GM12878 (cell line): ENCODE results near the gene PMPCA. TPM values are rescaled to one million over a fixed set of nuclear protein-coding genes. Genes with fewer than 3 reads are reported as not detected.

Source experiments
- ATAC-seq: fragments of 200-7000 bp; cut with Tn5 transposase; 3 replicates; pipeline ENCODE4 v1.9.1; 2020; ENCODE audit warnings: mild to moderate bottlenecking, moderate library complexity
- BruUV-seq: library from RNA; stranded (reverse); fragments of 400-500 nt; replicated peaks from 2 replicates; lab custom pipeline; 2021; lab: Mats Ljungman, UMichigan
- CTCF ChIA-PET: fragments of 300-600 bp; sonication (Branson Sonifier 250); formaldehyde crosslinking; extraction: SDS; loops from one replicate; lab custom pipeline; 2021; ENCODE audit warnings: inconsistent platforms; lab: Yijun Ruan, JAX
- POLR2A ChIA-PET: fragments of 350-600 bp; formaldehyde crosslinking; extraction: SDS; loops from one replicate; lab custom pipeline; 2021; ENCODE audit warnings: inconsistent platforms; lab: Charles Lee
- RAD21 ChIA-PET: fragments of 300-600 bp; sonication (Branson Sonifier 250); formaldehyde crosslinking; loops from one replicate; lab custom pipeline; 2023; ENCODE audit warnings: antibody characterized with exemption; ENCODE audit not compliant: unreplicated experiment; lab: Charles Lee
- SMC1A ChIA-PET: fragments of 300-600 bp; sonication (Branson Sonifier 250); formaldehyde crosslinking; loops from one replicate; lab custom pipeline; 2023; ENCODE audit not compliant: unreplicated experiment, uncharacterized antibody; lab: Charles Lee
- DNase-seq: peaks from one replicate; pipeline ENCODE4 v3.0.0-alpha.2; 2011; ENCODE audit warnings: low read depth, low spot score
- FAIRE-seq: peaks from 3 replicates; lab custom pipeline; 2011; peaks lifted over from hg19 to GRCh38; lab: Jason Lieb, UNC
- H2AFZ ChIP-seq: 2 replicates; pipeline ENCODE4 v1.6.0; 2011; ENCODE audit warnings: low read depth, low read length, control low read depth; ENCODE audit not compliant: control insufficient read depth
- H3K27ac ChIP-seq: 2 replicates; pipeline ENCODE4 v1.5.1; 2011; ENCODE audit warnings: control low read depth; ENCODE audit not compliant: control insufficient read depth, insufficient read depth
- H3K27me3 ChIP-seq, 2 experiments: replicated peaks in 1 of 2; 2 replicates each; pipeline versions ENCODE4 v1.6.0 to v1.6.1; 2011; ENCODE audit warnings: low read length in 1 of 2; ENCODE audit not compliant: control insufficient read depth in 2 of 2, insufficient read depth in 2 of 2
- H3K36me3 ChIP-seq, 2 experiments: 2 replicates each; pipeline ENCODE4 v1.5.1; 2011; ENCODE audit warnings: low read length in 1 of 2; ENCODE audit not compliant: control insufficient read depth in 2 of 2, insufficient read depth in 2 of 2
- H3K4me1 ChIP-seq: 2 replicates; pipeline ENCODE4 v1.6.1; 2011; ENCODE audit warnings: mild to moderate bottlenecking, low read length, moderate library complexity, mixed read lengths; ENCODE audit not compliant: control insufficient read depth, insufficient read depth
- H3K4me2 ChIP-seq: 2 replicates; pipeline ENCODE4 v1.6.0; 2011; ENCODE audit warnings: control low read depth; ENCODE audit not compliant: control insufficient read depth, insufficient read depth
- H3K4me3 ChIP-seq: fragments of 200-600 bp; sonication (generic); 2 replicates; pipeline ENCODE4 v1.5.1; 2016
- H3K79me2 ChIP-seq: 2 replicates; pipeline ENCODE4 v1.6.0; 2011; ENCODE audit warnings: low read length; ENCODE audit not compliant: control insufficient read depth, insufficient read depth
- H3K9ac ChIP-seq: 2 replicates; pipeline ENCODE4 v1.8.0; 2011; ENCODE audit warnings: low read length, control low read depth, mixed read lengths; ENCODE audit not compliant: control insufficient read depth, insufficient read depth
- H3K9me3 ChIP-seq: replicated peaks from 3 replicates; pipeline ENCODE4 v1.5.1; 2011; ENCODE audit warnings: mild to moderate bottlenecking, low read length; ENCODE audit not compliant: control insufficient read depth, insufficient read depth
- H4K20me1 ChIP-seq: 2 replicates; pipeline ENCODE4 v1.6.0; 2011; ENCODE audit not compliant: control insufficient read depth, insufficient read depth
- POLR2A ChIP-seq: IDR thresholded peaks from 2 replicates; pipeline ENCODE4 v1.6.1; 2011; ENCODE audit warnings: low read depth, mild to moderate bottlenecking, low read length
- SP1 ChIP-seq: IDR thresholded peaks from one replicate; pipeline ENCODE4 v1.6.1; 2011; ENCODE audit warnings: low read depth, low read length
- TCF3 ChIP-seq: IDR thresholded peaks from 2 replicates; pipeline ENCODE4 v1.6.1; 2012; ENCODE audit warnings: low read depth, mild to moderate bottlenecking, low read length, borderline replicate concordance; ENCODE audit not compliant: insufficient read depth
- ZBED1 ChIP-seq: IDR thresholded peaks from 2 replicates; pipeline ENCODE4 v1.6.1; 2016; ENCODE audit warnings: borderline replicate concordance
- WGBS: methylation state at CpG from one replicate; pipeline ENCODE4 v1.1.6; 2016; ENCODE audit warnings: low lambda C conversion rate; ENCODE audit not compliant: insufficient replicate concordance, insufficient coverage; ENCODE audit errors: missing lambda C conversion rate; 5-methylcytosine and 5-hydroxymethylcytosine counted together
- in situ Hi-C: fragments of 300-500 bp; cut with MboI; formaldehyde crosslinking; loops from 9 replicates; pipeline ENCODE4 v1.14.3; 2018; ENCODE audit warnings: mixed read lengths
- intact Hi-C: fragments of 100-400 bp; cut with micrococcal nuclease; formaldehyde crosslinking; loops from one replicate; pipeline ENCODE4 v1.14.2; 2022; ENCODE audit not compliant: unreplicated experiment
- polyA plus RNA-seq, 11 experiments: library from polyadenylated mRNA; depleted of rRNA in 4 of 11; unstranded in 6 of 11; stranded (reverse) in 5 of 11; fragments of >200 nt; fragmentation: Nextera tagmentation in 4 of 11; fragmentation: Illumina TruSeq in 1 of 11; extraction: Ambion mirVana in 4 of 11; extraction: Trizol in 1 of 11; gene quantifications; 1 replicate in 1 of 11; 2 replicates in 10 of 11; pipeline versions ENCODE4 v1.2.1 to v1.2.3, GENCODE V29; 2011 to 2016; ENCODE audit warnings: inconsistent platforms in 2 of 11, missing spikeins in 2 of 11, low read depth in 1 of 11
- total RNA-seq, 4 experiments: library from RNA; depleted of rRNA in 3 of 4; stranded (reverse); fragments of >200 nt in 3 of 4; fragmentation: Illumina TruSeq in 1 of 4; extraction: Trizol in 1 of 4; gene quantifications; 2 replicates each; pipeline versions ENCODE4 v1.2.1 to v1.2.3, GENCODE V29; 2013 to 2021

The PMPCA gene
- total and polyA plus RNA-seq, 10 of the 15 experiments (the other 5 are each of a cell fraction or from before 2014, with no cell fraction given) = 8.1 to 137 (median 75.7) TPM

GRCh38 chr9:136441681-136442245 is 31.3 kb downstream of the PMPCA start:
- peaks cover 6% of the 10 kb centered on the region; the same call in 1 of the 2 replicates for H3K4me1 ChIP-seq
- POLR2A ChIA-PET = no interaction called here
- no peak for ATAC-seq
- TF ChIP-seq POLR2A (peak; percentile 33; the same call in 1 of the 2 replicates), ZBED1 (no peak)
- intact Hi-C loops (no loop called here), in situ Hi-C loops (no loop called here)
- H3K36me3 ChIP-seq = peaks cover 17 to 21% of the 10 kb centered on the region in 2 experiments
- FAIRE-seq = no peak
- RAD21 ChIA-PET = no interaction called here
- 97% methylated on average over 17 of the region's 17 CpGs for WGBS
- no peak overlapping the region for H2AFZ ChIP-seq
- H3K27me3 ChIP-seq = no peaks in the 10 kb centered on the region
- H3K4me3 ChIP-seq = no peak overlapping the region
- H3K9ac ChIP-seq = no peak overlapping the region
- no TSS peak for BruUV-seq
- DNase-seq = no peak
- peaks cover 28% of the 10 kb centered on the region for H3K79me2 ChIP-seq
- H3K4me2 ChIP-seq = no peak overlapping the region
- H3K27ac ChIP-seq = no peak overlapping the region
- no peaks in the 10 kb centered on the region; the same call in 1 of the 2 replicates for H4K20me1 ChIP-seq
- SMC1A ChIA-PET = no interaction called here
- CTCF ChIA-PET = no interaction called here
- no peaks in the 10 kb centered on the region for H3K9me3 ChIP-seq

- H3K36me3 ChIP-seq = peaks cover 20 to 23% of the 10 kb centered on the region in 2 experiments
- SMC1A ChIA-PET = no interaction called here
Measured at GRCh38 chr9:136442265-136442664, 31.8 kb downstream of the PMPCA start.

More at GRCh38 chr9:136442265-136442664, 31.8 kb downstream of the PMPCA start:
- Histone ChIP-seq H3K9me3 (no peaks in the 10 kb centered on the region), H3K9ac (no peak overlapping the region), H4K20me1 (no peaks in the 10 kb centered on the region; the same call in 1 of the 2 replicates), H3K4me1 (peaks cover 6% of the 10 kb centered on the region; the same call in 1 of the 2 replicates), H3K79me2 (peaks cover 23% of the 10 kb centered on the region), H3K4me2 (no peak overlapping the region), H3K27ac (no peak overlapping the region), H2AFZ (no peak overlapping the region), H3K27me3 (no peaks in the 10 kb centered on the region), H3K4me3 (no peak overlapping the region)
- RAD21 ChIA-PET = no interaction called here
- CTCF ChIA-PET = interaction anchor here (1.2 kb wide), 1 partner anchor 79 kb away, joined by 3 read pairs; the partner anchor contains the start of gene DNLZ
- intact Hi-C loops = no loop called here
- POLR2A ChIA-PET = no interaction called here
- ATAC-seq = no peak
- in situ Hi-C loops = no loop called here
- DNase-seq = no peak
- 84% methylated on average over 5 of the region's 5 CpGs for WGBS
- FAIRE-seq = no peak
- no TSS peak for BruUV-seq
- TF ChIP-seq TCF3 (no peak), POLR2A (peak; percentile 18; the same call in 1 of the 2 replicates), SP1 (no peak)
